Endothelial cell of umbilical vein (primary cell): Measurements from ENCODE around the gene STIM1. TPM values are rescaled to one million over a fixed set of nuclear protein-coding genes. Genes with fewer than 3 reads are reported as not detected.

ENCODE experiments used
- BruUV-seq: library from RNA; stranded (reverse); fragments of 400-500 nt; replicated peaks from 2 replicates; lab custom pipeline; 2021; lab: Mats Ljungman, UMichigan
- CTCF ChIA-PET: fragments of 300-600, 350-600 bp; sonication (Branson Sonifier 250); formaldehyde crosslinking; loops from one replicate; lab custom pipeline; 2021; ENCODE audit warnings: antibody characterized with exemption, inconsistent platforms; lab: Charles Lee
- POLR2A ChIA-PET: fragments of 300-600, 350-600 bp; sonication (Branson Sonifier 250); formaldehyde crosslinking; loops from one replicate; lab custom pipeline; 2021; ENCODE audit warnings: antibody characterized with exemption, inconsistent platforms; lab: Charles Lee
- DNase-seq: peaks from one replicate; pipeline ENCODE4 v3.0.0-alpha.2; 2011; ENCODE audit warnings: low read depth, low spot score
- FAIRE-seq: peaks from 2 replicates; lab custom pipeline; 2011; peaks lifted over from hg19 to GRCh38; lab: Jason Lieb, UNC
- H2AFZ ChIP-seq: 2 replicates; pipeline ENCODE4 v1.6.0; 2012; ENCODE audit warnings: low read depth, low read length, control low read depth, inconsistent platforms
- H3K27ac ChIP-seq: 2 replicates; pipeline ENCODE4 v1.5.1; 2011; ENCODE audit warnings: low read depth, mild to moderate bottlenecking, control low read depth, low read length, moderate library complexity; ENCODE audit not compliant: insufficient read depth
- H3K27me3 ChIP-seq, 2 experiments: 2 replicates each; pipeline versions ENCODE4 v1.6.0 to v1.6.1; 2011; ENCODE audit warnings: low read length in 2 of 2, mixed read lengths in 1 of 2; ENCODE audit not compliant: control insufficient read depth in 2 of 2, insufficient read depth in 2 of 2
- H3K36me3 ChIP-seq, 2 experiments: 2 replicates in 1 of 2; 3 replicates in 1 of 2; pipeline ENCODE4 v1.5.1; 2011; ENCODE audit warnings: low read length in 2 of 2, mild to moderate bottlenecking in 1 of 2, moderate library complexity in 1 of 2; ENCODE audit not compliant: control insufficient read depth in 2 of 2, insufficient read depth in 2 of 2; ENCODE audit errors: extremely low read depth in 1 of 2
- H3K4me1 ChIP-seq: 3 replicates; pipeline ENCODE4 v1.5.1; 2011; ENCODE audit warnings: mild to moderate bottlenecking, low read length; ENCODE audit not compliant: control insufficient read depth, insufficient read depth; ENCODE audit errors: extremely low read depth
- H3K4me2 ChIP-seq: 2 replicates; pipeline ENCODE4 v1.6.1; 2011; ENCODE audit warnings: low read length, control low read depth, mixed read lengths; ENCODE audit not compliant: insufficient read depth
- H3K4me3 ChIP-seq, 3 experiments: fragments of 200-600 bp in 1 of 3; sonication (generic), shearing (Covaris generic) in 1 of 3; replicated peaks in 1 of 3; 2 replicates each; pipeline ENCODE4 v1.5.1; 2011 to 2016; ENCODE audit warnings: control low read depth in 3 of 3, low read length in 3 of 3, mild to moderate bottlenecking in 2 of 3, inconsistent platforms in 1 of 3, low read depth in 1 of 3, moderate library complexity in 1 of 3; ENCODE audit not compliant: insufficient read depth in 1 of 3
- H3K79me2 ChIP-seq: 2 replicates; pipeline ENCODE4 v1.6.0; 2012; ENCODE audit warnings: low read length, inconsistent platforms; ENCODE audit not compliant: control insufficient read depth, insufficient read depth
- H3K9ac ChIP-seq: replicated peaks from 2 replicates; pipeline ENCODE3; 2011; ENCODE audit warnings: low read length, control low read depth; ENCODE audit not compliant: insufficient read depth; ENCODE audit errors: extremely low read depth
- H3K9me1 ChIP-seq: replicated peaks from 3 replicates; pipeline ENCODE4 v1.6.0; 2011; ENCODE audit warnings: mild to moderate bottlenecking, low read length; ENCODE audit not compliant: control insufficient read depth, insufficient read depth; ENCODE audit errors: extremely low read depth
- H3K9me3 ChIP-seq: replicated peaks from 2 replicates; pipeline ENCODE4 v1.5.1; 2012; ENCODE audit warnings: low read length, inconsistent platforms; ENCODE audit not compliant: control insufficient read depth, insufficient read depth
- H4K20me1 ChIP-seq: replicated peaks from 2 replicates; pipeline ENCODE3; 2011; ENCODE audit warnings: mild to moderate bottlenecking, low read length; ENCODE audit not compliant: control insufficient read depth, insufficient read depth; ENCODE audit errors: extremely low read depth
- FOS ChIP-seq: IDR thresholded peaks from 2 replicates; pipeline ENCODE4 v1.6.1; 2011; ENCODE audit warnings: mild to moderate bottlenecking, low read length, moderate library complexity, borderline replicate concordance; ENCODE audit not compliant: insufficient read depth
- GATA2 ChIP-seq: IDR thresholded peaks from 2 replicates; pipeline ENCODE4 v1.7.0; 2011; ENCODE audit warnings: low read depth, mild to moderate bottlenecking, moderate library complexity, mixed read lengths, low read length; ENCODE audit not compliant: insufficient read length, insufficient read depth
- JUN ChIP-seq: IDR thresholded peaks from 2 replicates; pipeline ENCODE4 v1.6.1; 2011; ENCODE audit warnings: borderline replicate concordance, low read depth; ENCODE audit not compliant: insufficient read length, insufficient read depth
- MAX ChIP-seq: IDR thresholded peaks from 2 replicates; pipeline ENCODE4 v1.6.1; 2011; ENCODE audit not compliant: insufficient read depth, insufficient read length
- POLR2A ChIP-seq: IDR thresholded peaks from 2 replicates; pipeline ENCODE4 v1.6.1; 2012; ENCODE audit warnings: low read depth, mild to moderate bottlenecking, control low read depth, low read length
- POLR2AphosphoS5 ChIP-seq: IDR thresholded peaks from 2 replicates; pipeline ENCODE4 v1.6.1; 2012; ENCODE audit warnings: low read depth, mild to moderate bottlenecking, control low read depth, low read length, moderate library complexity; ENCODE audit not compliant: insufficient read depth
- dilution Hi-C: fragments of 300-500 bp; cut with MboI; formaldehyde crosslinking; loops from one replicate; pipeline ENCODE4 v1.15.0; 2019; ENCODE audit warnings: low sequenced_read_pairs; ENCODE audit not compliant: extremely low pct_ligation_motif_present
- intact Hi-C: fragments of 100-400 bp; cut with micrococcal nuclease; formaldehyde crosslinking; loops from one replicate; pipeline ENCODE4 v1.10.0; 2022
- polyA plus RNA-seq, 4 experiments: library from polyadenylated mRNA; depleted of rRNA in 3 of 4; stranded (reverse) in 3 of 4; unstranded in 1 of 4; fragments of >200 nt; gene quantifications; 2 replicates each; pipeline versions ENCODE4 v1.2.1 to v1.2.3, GENCODE V29; 2011 to 2012; ENCODE audit warnings: missing spikeins in 1 of 4
- total RNA-seq: library from RNA; stranded (reverse); gene quantifications from 2 replicates; pipeline ENCODE4 v1.2.3, GENCODE V29; 2021

Gene STIM1
- total and polyA plus RNA-seq, 2 donors (not counting 3 experiments of a cell fraction or from before 2014, with no cell fraction given): 32.7 to 33.4 TPM

GRCh38 chr11:3865388-3866193, 10.1 kb downstream of the STIM1 start:
- H3K9ac ChIP-seq: peak overlapping the region; percentile 46
- peaks cover 14% of the 10 kb centered on the region for H3K79me2 ChIP-seq
- H3K9me3 ChIP-seq: no peaks in the 10 kb centered on the region
- H3K4me2 ChIP-seq: peak overlapping the region; percentile 68
- peak overlapping the region; percentile 4 for H2AFZ ChIP-seq
- BruUV-seq: TSS peak; percentile 9
- no peaks in the 10 kb centered on the region for H4K20me1 ChIP-seq
- FAIRE-seq: peak; percentile 91
- TF ChIP-seq FOS (peak; percentile 77), POLR2AphosphoS5 (peak; percentile 69), JUN (peak; percentile 86), MAX (no peak), GATA2 (peak; percentile 84), POLR2A (peak; percentile 74)
- peak overlapping the region in 1 of 3 experiments; percentile 10 for H3K4me3 ChIP-seq
- intact Hi-C loops (loop anchor here (1.0 kb wide), 2 partner anchors 10 to 15 kb away; partner anchors contain the start of gene STIM1), dilution Hi-C loops (loop anchor here (25.0 kb wide), 1 partner anchor 197 kb away; no protein-coding TSS in a partner anchor)
- H3K27ac ChIP-seq: peak overlapping the region; percentile 78
- peaks cover 40% of the 10 kb centered on the region for H3K4me1 ChIP-seq
- ChIA-PET CTCF (interaction anchor here (1.2 to 2.6 kb wide), 4 partner anchors 10 to 207 kb away, joined by 4 to 35 read pairs (median 6); partner anchors contain the start of gene STIM1), POLR2A (interaction anchor here (0.6 kb wide), 1 partner anchor 25 kb away, joined by 4 read pairs; the partner anchor contains the start of gene RHOG)
- peak; percentile 85 for DNase-seq
- H3K36me3 ChIP-seq: no peaks in the 10 kb centered on the region
- H3K9me1 ChIP-seq: no peaks in the 10 kb centered on the region
- H3K27me3 ChIP-seq: no peaks in the 10 kb centered on the region
